Measurements from ENCODE around the gene DYNC1H1.

Gene DYNC1H1

GRCh38 chr14:101948666-101949216 is 15.6 kb upstream of the DYNC1H1 start:
- Histone ChIP-seq H3K4me1 (ENCODE audit: control insufficient read depth, insufficient read depth, low read length) (peaks cover 4% of the 10 kb centered on the region), H3K9ac (ENCODE audit: low read length) (peak overlapping the region; percentile 100), H3K27me3 (ENCODE audit: control insufficient read depth, insufficient read depth, low read length) (no peaks in the 10 kb centered on the region), H3K4me3 (ENCODE audit: low read length) (peak overlapping the region; percentile 100), H3K36me3 (ENCODE audit: control insufficient read depth, insufficient read depth, low read length) (peaks cover 2% of the 10 kb centered on the region), H3K27ac (ENCODE audit: low read depth, low read length) (peak overlapping the region; percentile 99)

- Histone ChIP-seq H3K4me1 (ENCODE audit: control insufficient read depth, insufficient read depth, low read length) (peaks cover 4% of the 10 kb centered on the region), H3K9ac (ENCODE audit: low read length) (no peak overlapping the region), H3K4me3 (ENCODE audit: low read length) (no peak overlapping the region), H3K27ac (ENCODE audit: low read depth, low read length) (no peak overlapping the region), H3K36me3 (ENCODE audit: control insufficient read depth, insufficient read depth, low read length) (peaks cover 2% of the 10 kb centered on the region), H3K27me3 (ENCODE audit: control insufficient read depth, insufficient read depth, low read length) (no peaks in the 10 kb centered on the region)
Observed at GRCh38 chr14:101950100-101950499, 14.3 kb upstream of the DYNC1H1 start.

GRCh38 chr14:101950516-101951215 is 13.7 kb upstream of the DYNC1H1 start:
- H3K27ac ChIP-seq (ENCODE audit: low read depth, low read length) = no peak overlapping the region
- H3K4me3 ChIP-seq (ENCODE audit: low read length) = no peak overlapping the region
- peaks cover 2% of the 10 kb centered on the region for H3K36me3 ChIP-seq (ENCODE audit: control insufficient read depth, insufficient read depth, low read length)
- H3K27me3 ChIP-seq (ENCODE audit: control insufficient read depth, insufficient read depth, low read length) = no peaks in the 10 kb centered on the region
- H3K4me1 ChIP-seq (ENCODE audit: control insufficient read depth, insufficient read depth, low read length) = peaks cover 4% of the 10 kb centered on the region
- no peak overlapping the region for H3K9ac ChIP-seq (ENCODE audit: low read length)

GRCh38 chr14:101953151-101953550 is 11.2 kb upstream of the DYNC1H1 start:
- Histone ChIP-seq H3K4me3 (ENCODE audit: low read length) (no peak overlapping the region), H3K27ac (ENCODE audit: low read depth, low read length) (no peak overlapping the region), H3K4me1 (ENCODE audit: control insufficient read depth, insufficient read depth, low read length) (peaks cover 4% of the 10 kb centered on the region), H3K36me3 (ENCODE audit: control insufficient read depth, insufficient read depth, low read length) (peaks cover 2% of the 10 kb centered on the region), H3K27me3 (ENCODE audit: control insufficient read depth, insufficient read depth, low read length) (no peaks in the 10 kb centered on the region), H3K9ac (ENCODE audit: low read length) (no peak overlapping the region)

GRCh38 chr14:101954501-101954900 is 9.9 kb upstream of the DYNC1H1 start:
- H3K9ac ChIP-seq (ENCODE audit: low read length) = no peak overlapping the region
- no peak overlapping the region for H3K27ac ChIP-seq (ENCODE audit: low read depth, low read length)
- no peaks in the 10 kb centered on the region for H3K27me3 ChIP-seq (ENCODE audit: control insufficient read depth, insufficient read depth, low read length)
- H3K4me3 ChIP-seq (ENCODE audit: low read length) = no peak overlapping the region
- H3K36me3 ChIP-seq (ENCODE audit: control insufficient read depth, insufficient read depth, low read length) = no peaks in the 10 kb centered on the region
- no peaks in the 10 kb centered on the region for H3K4me1 ChIP-seq (ENCODE audit: control insufficient read depth, insufficient read depth, low read length)

- Histone ChIP-seq H3K9ac (ENCODE audit: low read length) (no peak overlapping the region), H3K36me3 (ENCODE audit: control insufficient read depth, insufficient read depth, low read length) (no peaks in the 10 kb centered on the region), H3K4me1 (ENCODE audit: control insufficient read depth, insufficient read depth, low read length) (no peaks in the 10 kb centered on the region), H3K27ac (ENCODE audit: low read depth, low read length) (no peak overlapping the region), H3K4me3 (ENCODE audit: low read length) (no peak overlapping the region), H3K27me3 (ENCODE audit: control insufficient read depth, insufficient read depth, low read length) (no peaks in the 10 kb centered on the region)
Observed at GRCh38 chr14:101955695-101956161, 8.6 kb upstream of the DYNC1H1 start.

- Histone ChIP-seq H3K27me3 (ENCODE audit: control insufficient read depth, insufficient read depth, low read length) (no peaks in the 10 kb centered on the region), H3K36me3 (ENCODE audit: control insufficient read depth, insufficient read depth, low read length) (no peaks in the 10 kb centered on the region), H3K9ac (ENCODE audit: low read length) (no peak overlapping the region), H3K4me1 (ENCODE audit: control insufficient read depth, insufficient read depth, low read length) (peaks cover 2% of the 10 kb centered on the region), H3K27ac (ENCODE audit: low read depth, low read length) (no peak overlapping the region), H3K4me3 (ENCODE audit: low read length) (no peak overlapping the region)
Observed at GRCh38 chr14:101956179-101956885, 8.0 kb upstream of the DYNC1H1 start.

- Histone ChIP-seq H3K27ac (ENCODE audit: low read depth, low read length) (no peak overlapping the region), H3K27me3 (ENCODE audit: control insufficient read depth, insufficient read depth, low read length) (no peaks in the 10 kb centered on the region), H3K36me3 (ENCODE audit: control insufficient read depth, insufficient read depth, low read length) (no peaks in the 10 kb centered on the region), H3K9ac (ENCODE audit: low read length) (no peak overlapping the region), H3K4me1 (ENCODE audit: control insufficient read depth, insufficient read depth, low read length) (peaks cover 10% of the 10 kb centered on the region), H3K4me3 (ENCODE audit: low read length) (no peak overlapping the region)
Observed at GRCh38 chr14:101957406-101958234, 6.8 kb upstream of the DYNC1H1 start.

- Histone ChIP-seq H3K27ac (ENCODE audit: low read depth, low read length) (no peak overlapping the region), H3K27me3 (ENCODE audit: control insufficient read depth, insufficient read depth, low read length) (no peaks in the 10 kb centered on the region), H3K4me3 (ENCODE audit: low read length) (no peak overlapping the region), H3K36me3 (ENCODE audit: control insufficient read depth, insufficient read depth, low read length) (no peaks in the 10 kb centered on the region), H3K9ac (ENCODE audit: low read length) (no peak overlapping the region), H3K4me1 (ENCODE audit: control insufficient read depth, insufficient read depth, low read length) (peaks cover 14% of the 10 kb centered on the region)
Observed at GRCh38 chr14:101958418-101959180, 5.8 kb upstream of the DYNC1H1 start.

- Histone ChIP-seq H3K9ac (ENCODE audit: low read length) (no peak overlapping the region), H3K27ac (ENCODE audit: low read depth, low read length) (no peak overlapping the region), H3K4me3 (ENCODE audit: low read length) (no peak overlapping the region), H3K27me3 (ENCODE audit: control insufficient read depth, insufficient read depth, low read length) (no peaks in the 10 kb centered on the region), H3K4me1 (ENCODE audit: control insufficient read depth, insufficient read depth, low read length) (peaks cover 19% of the 10 kb centered on the region), H3K36me3 (ENCODE audit: control insufficient read depth, insufficient read depth, low read length) (no peaks in the 10 kb centered on the region)
Observed at GRCh38 chr14:101959277-101959676, 5.1 kb upstream of the DYNC1H1 start.

GRCh38 chr14:101960225-101960624 is 4.1 kb upstream of the DYNC1H1 start:
- no peak overlapping the region for H3K9ac ChIP-seq (ENCODE audit: low read length)
- no peaks in the 10 kb centered on the region for H3K36me3 ChIP-seq (ENCODE audit: control insufficient read depth, insufficient read depth, low read length)
- peaks cover 19% of the 10 kb centered on the region for H3K4me1 ChIP-seq (ENCODE audit: control insufficient read depth, insufficient read depth, low read length)
- no peak overlapping the region for H3K27ac ChIP-seq (ENCODE audit: low read depth, low read length)
- no peak overlapping the region for H3K4me3 ChIP-seq (ENCODE audit: low read length)
- H3K27me3 ChIP-seq (ENCODE audit: control insufficient read depth, insufficient read depth, low read length) = no peaks in the 10 kb centered on the region

All from rectal smooth muscle tissue (tissue), 1 donor.